Measurements from ENCODE around the gene CTNNA2. TPM values are rescaled to one million over a fixed set of nuclear protein-coding genes. Genes with fewer than 3 reads are reported as not detected.

The CTNNA2 gene
- total RNA-seq, 1 donor from 2014 or later: 0.13 TPM

DNA sequence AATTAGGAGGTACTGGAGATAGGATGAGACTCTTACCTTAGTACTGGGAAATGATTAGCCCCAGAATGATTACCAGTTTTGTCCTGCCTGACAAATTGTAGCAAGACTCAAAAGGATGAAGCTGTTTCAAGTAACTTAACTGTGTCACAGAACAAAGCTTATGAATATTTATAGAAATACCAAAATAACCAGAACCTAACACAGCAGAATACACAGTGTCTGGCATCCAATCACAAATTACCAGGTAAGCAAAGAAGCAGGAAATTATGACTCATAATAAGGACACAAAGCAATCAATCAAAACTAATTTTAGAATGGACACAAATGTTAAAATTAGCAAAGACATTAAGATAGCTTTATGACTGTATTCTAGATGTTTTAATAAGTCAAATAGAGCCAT is 91.9 kb downstream of the CTNNA2 start:
- no peak for DNase-seq (ENCODE audit: low spot score)
- intact Hi-C loops (cut with DNase I): no loop called here

DNA sequence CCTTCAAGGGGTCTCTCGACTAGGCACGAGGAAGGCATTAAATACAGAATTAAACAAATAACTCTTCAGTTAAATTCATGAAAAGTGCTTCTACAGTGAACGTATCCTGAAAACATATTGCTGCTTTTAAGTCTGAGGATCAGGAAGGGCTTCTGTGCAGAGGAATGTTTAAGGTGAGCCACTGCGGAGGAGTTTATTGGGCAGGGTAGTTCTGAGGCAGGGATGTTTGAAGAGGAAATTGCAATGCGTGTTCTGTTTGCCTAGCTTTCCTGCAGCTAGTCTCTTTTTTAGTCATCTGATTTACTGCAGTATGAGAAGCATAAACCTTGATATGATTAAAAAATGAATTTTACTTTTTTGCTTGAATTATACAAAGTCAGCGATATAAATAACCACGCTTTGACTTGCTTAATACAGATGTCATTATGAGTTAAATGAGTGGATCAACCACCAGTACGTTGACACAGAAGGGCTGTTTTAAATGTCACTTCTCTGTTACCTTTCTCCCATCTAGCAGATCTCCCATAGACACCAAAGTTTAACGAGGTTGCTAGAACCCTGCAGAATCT is 98.7 kb downstream of the CTNNA2 start:
- intact Hi-C loops (cut with DNase I): no loop called here
- no peak for DNase-seq (ENCODE audit: low spot score)

DNA sequence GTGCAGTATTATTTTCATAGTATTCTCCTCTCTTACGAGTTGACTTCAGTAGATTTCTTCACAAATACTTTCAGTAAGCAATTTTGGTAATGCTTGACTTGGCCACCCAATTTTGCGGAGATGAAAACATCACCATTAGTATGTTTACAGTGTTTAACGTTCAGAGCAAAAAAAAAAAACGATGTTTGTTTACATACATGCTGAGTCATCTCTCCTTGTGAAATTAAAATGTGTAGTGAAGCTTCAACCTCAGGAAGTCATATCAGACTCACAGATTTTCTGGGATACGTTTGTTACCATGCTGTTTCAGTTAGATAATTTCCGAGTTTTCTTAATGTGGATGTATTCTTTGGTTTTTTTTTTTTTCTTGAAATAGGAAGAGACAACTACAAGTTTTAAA is 100.1 kb downstream of the CTNNA2 start:
- intact Hi-C loops (cut with DNase I): no loop called here
- DNase-seq (ENCODE audit: low spot score): no peak

DNA sequence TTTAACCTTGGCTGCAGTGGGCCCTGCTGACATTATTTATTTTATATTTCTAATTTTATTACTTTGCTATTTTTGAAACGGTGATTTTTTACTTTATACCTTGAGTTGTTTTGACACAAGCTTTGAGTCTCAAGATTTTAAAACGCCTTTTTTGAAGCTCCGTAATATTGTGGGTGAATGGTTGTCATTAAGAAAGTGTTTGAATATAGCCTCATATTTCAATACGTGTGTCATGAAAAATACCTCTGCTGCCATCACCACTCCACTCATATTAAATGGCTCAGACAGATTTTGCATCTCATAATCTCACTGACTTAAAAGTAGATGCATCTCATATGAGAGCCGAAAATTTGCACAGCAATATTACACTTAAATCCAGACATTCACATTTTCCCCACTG is 106.6 kb downstream of the CTNNA2 start:
- intact Hi-C loops (cut with DNase I): no loop called here
- no peak for DNase-seq (ENCODE audit: low spot score)

DNA sequence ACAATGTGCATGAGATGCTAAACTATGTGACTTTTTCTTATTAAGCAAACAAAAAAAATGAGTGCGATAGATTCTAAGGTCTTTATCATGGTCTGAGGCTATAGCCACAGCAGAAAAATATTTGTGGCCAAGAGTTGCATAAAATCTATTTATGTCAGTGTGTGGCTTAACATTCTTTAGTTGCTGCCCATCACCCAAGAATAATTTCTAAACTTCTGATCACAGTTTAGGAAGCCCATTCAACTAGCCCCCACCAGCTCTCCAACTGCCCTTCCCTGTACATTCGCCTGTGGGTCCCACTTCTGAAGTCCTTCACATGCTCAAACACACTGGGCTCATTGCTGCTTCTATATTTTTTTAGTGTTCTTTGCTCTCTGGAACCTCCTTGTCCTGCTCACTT is 107.1 kb downstream of the CTNNA2 start:
- no peak for DNase-seq (ENCODE audit: low spot score)
- intact Hi-C loops (cut with DNase I): no loop called here

DNA sequence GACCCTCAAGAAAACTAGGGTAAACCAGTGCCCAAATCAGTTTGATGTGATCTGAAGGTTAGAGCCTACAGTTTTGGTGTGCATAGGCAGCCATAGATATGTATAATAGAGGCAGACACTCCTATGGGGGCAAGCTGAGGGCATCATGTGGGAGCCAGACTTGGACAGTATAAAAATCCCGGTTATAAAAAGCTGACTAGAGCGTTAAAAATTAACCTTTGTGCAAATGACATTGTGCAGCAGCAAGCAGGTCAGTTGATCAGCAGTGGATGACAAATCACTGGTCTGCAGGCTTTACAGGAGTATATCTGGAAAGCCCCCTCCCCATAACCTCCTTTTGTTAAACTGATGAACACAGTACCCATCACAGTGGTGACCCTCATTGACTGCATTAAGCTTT is 107.8 kb downstream of the CTNNA2 start:
- DNase-seq (ENCODE audit: low spot score): no peak
- intact Hi-C loops (cut with DNase I): no loop called here

DNA sequence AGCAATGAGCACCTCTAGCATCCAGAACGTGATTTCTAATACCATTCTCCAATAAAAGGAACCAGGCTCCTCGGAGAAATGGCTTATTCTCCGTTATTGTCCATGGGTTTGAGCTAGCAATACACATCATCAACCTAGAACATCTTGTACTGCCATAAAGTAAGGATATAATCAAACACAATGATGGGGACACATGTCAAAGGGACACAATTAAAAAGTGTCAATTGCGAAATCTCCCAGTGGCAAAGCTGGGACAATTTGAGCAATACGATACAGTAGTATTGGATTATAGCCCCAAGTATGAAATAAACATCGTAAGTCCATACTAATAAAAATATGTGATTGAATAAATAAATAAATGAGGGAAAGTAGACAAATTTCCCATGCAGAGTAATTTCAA is 108.4 kb downstream of the CTNNA2 start:
- DNase-seq (ENCODE audit: low spot score): no peak
- intact Hi-C loops (cut with DNase I): no loop called here

DNA sequence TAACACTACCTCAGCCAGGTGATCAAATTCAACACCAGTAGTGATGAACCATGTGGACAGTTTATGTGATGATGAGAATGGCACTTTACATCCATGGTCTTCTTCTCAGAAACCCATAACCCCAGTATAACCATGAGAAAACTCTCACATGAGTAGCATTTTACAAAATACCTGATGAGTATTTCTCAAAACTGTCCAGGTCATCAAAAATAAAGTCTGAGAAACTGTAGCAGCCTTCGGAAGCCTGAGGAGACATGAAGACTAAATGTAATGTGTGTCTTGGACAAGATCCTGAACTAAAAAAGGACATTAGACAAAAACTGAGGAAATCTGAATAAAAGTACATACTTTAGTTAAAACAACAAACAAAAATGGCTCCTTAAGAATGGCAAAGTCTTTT is 108.9 kb downstream of the CTNNA2 start:
- DNase-seq (ENCODE audit: low spot score): no peak
- intact Hi-C loops (cut with DNase I): no loop called here

DNA sequence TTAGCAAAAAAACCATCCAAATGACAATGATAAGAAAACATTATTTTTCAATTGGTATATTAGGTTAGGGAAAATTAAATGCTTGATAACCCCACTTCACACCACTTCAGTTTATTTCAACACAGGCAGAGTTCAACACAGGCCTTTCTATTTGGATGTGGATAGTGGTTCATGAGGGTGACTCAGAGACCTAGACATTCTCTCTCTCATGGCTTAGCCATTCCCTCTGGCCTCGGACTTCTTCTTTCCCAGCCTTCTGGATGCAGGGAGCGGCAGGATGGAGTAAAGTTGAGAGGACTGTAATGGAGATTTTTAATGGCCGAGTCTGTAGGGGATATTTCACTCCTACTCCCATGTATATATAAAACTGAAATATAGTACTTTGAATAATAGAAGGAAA is 109.7 kb downstream of the CTNNA2 start:
- DNase-seq (ENCODE audit: low spot score): no peak
- intact Hi-C loops (cut with DNase I): no loop called here

DNA sequence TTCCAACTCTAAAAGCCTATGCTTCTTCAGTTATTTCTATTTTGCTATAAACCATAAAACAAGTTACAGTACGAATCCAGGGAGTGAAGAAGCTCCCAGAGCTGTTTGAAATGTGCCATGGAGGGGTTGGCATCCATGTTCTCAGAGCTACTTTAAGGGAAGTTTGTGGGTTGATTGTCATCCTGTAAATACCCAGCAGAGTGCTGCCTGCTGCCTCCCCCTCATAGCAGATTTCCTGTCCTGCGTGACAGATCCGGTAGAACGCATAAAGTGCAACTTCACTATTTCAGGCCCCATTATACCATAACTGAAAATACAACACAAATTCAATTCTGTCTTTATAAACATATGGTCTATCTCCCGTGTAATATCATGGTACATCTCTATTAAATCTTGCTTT is 114.4 kb downstream of the CTNNA2 start:
- intact Hi-C loops (cut with DNase I): no loop called here
- DNase-seq (ENCODE audit: low spot score): no peak

DNA sequence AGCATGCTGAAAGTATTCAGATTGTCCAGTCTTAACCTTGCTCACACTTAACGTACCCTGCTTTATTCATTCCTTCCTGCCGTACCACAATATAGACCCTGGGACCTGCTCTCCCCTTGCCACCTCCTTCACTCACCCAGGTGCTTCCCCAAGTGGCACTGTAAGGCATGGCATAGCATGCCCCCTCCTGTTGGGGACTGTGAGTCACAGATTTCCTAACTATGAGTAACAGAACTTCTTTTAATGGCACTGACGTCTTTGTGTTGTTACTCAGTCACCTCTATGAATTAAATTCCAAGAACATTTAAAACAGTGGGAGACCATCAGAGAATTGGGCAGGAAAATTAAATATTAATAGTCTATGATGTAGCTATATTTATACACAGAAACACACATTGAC is 117.2 kb downstream of the CTNNA2 start:
- no peak for DNase-seq (ENCODE audit: low spot score)
- intact Hi-C loops (cut with DNase I): no loop called here

DNA sequence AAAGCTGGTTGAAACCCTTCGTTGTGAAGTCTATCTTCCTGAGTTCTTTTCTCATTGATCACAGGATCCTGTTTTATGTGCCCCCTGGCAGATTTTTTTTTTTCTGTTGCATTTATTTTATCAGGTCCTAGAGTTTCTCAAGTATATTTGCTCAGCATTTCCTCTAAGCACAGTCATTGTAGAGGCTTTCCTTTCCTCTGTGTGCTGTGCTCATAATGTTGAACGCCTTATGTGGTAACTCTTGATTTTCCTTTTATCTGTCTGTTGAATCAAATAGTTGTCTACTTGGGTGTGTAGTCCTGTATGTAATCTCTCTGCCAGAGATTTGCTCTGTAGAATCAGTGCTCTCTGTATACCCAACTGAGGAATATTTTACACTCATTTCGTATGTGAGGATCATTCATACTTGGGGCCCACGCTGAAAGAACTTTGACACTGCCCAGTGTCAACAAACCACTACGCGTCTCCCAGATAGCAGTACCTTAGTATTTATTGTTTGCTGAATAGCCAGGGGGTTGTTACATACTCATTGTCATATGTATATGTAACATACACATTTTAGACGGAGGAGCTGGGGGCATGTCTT is 118.2 kb downstream of the CTNNA2 start:
- intact Hi-C loops (cut with DNase I): no loop called here
- no peak for DNase-seq (ENCODE audit: low spot score)

DNA sequence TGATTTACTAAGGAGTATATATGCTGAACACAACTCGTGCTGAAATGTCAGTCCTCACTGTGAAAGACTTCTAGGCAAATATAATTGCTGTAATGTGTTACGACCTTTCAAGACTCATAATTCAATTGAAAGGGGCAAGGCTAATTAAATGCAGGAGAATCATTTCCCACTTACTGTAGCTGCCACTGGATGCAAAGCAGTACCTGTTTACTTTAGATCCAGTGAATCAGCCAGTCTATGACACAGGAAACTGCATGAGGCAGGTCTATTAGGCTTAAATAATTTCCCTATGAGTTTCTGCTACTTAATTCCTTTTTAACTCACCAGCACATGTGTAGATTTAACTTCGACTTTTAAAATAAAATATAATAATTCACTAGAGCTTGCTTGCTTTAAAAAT is 125.6 kb downstream of the CTNNA2 start:
- DNase-seq (ENCODE audit: low spot score): no peak
- intact Hi-C loops (cut with DNase I): no loop called here

DNA sequence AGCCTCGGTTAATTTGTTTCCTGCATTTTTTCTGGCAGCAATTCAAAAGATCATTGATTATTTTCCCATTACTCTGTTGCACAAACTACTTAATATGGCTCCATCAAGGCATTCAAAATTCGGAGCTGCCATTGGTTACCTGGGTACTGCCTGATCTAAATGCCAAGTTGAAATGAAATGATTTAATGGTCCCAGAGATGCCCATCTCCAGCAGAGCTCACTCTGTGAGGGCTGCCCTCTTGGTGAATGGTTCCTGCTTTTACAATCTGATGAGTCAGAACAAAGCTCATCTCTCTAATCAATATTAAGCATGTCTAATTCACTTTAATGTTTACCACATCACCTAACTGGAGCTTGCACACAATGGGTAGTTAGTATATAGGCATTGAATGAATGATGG is 126.1 kb downstream of the CTNNA2 start:
- intact Hi-C loops (cut with DNase I): no loop called here
- no peak for DNase-seq (ENCODE audit: low spot score)

DNA sequence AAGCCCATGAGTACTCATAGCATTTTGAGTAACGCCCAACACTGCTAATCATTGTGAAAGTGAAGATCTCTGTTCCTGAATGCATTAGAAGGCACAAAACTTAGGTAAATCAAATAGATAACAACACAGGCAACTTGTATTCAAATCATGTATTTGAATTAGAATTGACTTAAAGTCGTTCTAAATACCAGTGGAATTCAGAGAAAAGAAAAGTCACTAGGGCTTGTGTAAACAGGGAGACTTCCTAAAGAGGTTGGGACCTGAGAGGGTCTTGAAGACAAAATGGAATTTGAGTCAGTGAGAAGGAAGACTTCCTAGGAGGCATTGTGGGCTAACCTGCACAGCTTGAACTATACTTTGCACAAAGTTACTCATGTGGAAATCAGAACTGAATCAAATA is 127.2 kb downstream of the CTNNA2 start:
- intact Hi-C loops (cut with DNase I): no loop called here
- DNase-seq (ENCODE audit: low spot score): no peak

DNA sequence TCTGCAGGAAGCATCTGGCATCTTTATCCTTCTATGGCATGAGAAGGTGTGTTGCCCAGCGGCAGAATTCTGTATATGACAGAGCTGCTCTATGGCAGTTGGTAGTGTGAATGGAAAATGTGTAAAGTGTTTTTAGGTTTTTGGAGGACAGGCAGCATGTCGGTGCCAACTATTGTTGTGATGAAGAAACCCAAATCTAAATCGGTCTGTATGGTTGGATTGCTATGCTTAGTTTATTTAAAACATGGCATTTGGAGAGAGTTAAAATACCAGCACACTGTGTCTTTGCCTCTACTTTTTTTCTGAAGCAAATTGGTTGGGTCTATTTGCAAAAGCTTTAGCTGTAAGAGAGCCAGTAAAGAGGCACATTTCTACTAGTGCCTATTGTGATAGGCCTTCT is 136.7 kb downstream of the CTNNA2 start:
- DNase-seq (ENCODE audit: low spot score): no peak
- intact Hi-C loops (cut with DNase I): no loop called here

DNA sequence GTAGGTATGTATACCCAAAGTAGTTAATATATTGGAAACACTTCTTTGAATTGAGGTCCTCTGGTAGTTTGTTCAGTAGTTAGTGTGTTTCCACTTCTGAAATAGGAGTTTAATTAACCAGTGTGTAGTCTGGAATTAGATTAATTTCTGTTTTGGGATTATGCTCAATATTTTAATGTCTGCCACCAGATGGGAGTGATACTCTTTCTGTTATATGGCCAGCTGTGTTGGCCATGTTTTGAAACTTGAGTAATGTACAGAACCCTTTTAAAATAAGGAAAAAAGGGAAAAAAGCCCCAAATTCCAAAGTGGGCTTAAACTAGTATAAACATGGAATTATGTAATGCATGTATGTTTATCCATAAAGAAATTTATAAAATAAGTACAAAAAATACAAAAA is 147.7 kb downstream of the CTNNA2 start:
- DNase-seq (ENCODE audit: low spot score): no peak
- intact Hi-C loops (cut with DNase I): no loop called here

DNA sequence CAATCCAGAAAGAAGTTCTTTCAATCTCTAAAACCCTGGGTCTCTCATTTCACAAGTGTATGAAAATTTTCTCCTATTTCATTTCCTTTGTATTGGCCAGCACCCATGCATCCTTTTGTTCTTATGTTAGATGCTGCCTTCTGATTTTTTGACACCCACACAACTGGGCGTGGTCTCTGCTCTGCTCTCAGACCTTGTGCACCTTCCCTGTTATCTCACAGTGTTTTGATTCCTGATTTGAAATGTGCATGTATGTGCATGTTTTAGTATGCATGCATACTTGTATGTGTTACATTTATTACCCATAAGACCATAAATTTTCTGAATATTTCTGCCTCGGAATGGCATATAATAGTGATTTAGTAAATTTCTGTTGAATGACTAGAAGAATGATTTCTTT is 152.2 kb downstream of the CTNNA2 start:
- DNase-seq (ENCODE audit: low spot score): no peak
- intact Hi-C loops (cut with DNase I): no loop called here

DNA sequence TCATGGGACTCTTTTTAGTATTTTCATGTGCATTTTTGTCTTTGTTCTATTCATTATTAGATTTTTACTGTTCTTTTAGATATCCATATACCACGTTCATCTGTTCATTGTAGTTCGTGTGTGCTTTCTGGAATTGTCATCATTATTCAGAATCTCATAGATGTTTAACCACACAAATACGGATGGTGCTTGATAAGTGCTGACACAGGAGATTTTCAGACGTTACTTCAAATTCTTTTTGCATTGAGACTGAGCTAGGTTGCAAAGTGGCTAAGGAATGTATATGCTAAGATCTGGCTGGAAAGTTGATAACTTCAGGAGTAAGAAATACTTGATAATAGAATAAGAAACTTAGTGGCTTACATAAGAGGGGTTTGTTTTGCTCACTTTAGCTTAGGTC is 153.6 kb downstream of the CTNNA2 start:
- intact Hi-C loops (cut with DNase I): no loop called here
- DNase-seq (ENCODE audit: low spot score): no peak

DNA sequence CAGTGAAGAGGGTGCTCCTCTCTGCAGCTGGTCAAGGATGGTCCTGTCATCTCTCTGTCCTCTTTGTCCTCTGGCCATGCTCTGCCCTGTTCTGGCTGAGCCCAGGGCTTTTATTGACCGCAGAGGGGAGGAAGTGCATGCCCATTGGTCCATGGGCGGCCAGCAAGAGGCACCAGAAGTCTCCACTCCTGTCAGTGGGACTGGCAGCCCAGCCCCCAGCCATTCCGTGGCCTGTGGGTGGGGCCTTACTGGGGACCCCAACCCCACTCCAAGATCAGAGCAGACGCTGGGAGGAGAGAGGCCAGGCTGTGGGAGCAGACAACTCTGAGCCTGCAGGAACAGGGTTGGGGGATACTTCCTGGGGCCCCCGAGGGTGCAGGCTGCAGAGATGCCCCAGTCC is 156.9 kb downstream of the CTNNA2 start:
- intact Hi-C loops (cut with DNase I): no loop called here
- no peak for DNase-seq (ENCODE audit: low spot score)

DNA sequence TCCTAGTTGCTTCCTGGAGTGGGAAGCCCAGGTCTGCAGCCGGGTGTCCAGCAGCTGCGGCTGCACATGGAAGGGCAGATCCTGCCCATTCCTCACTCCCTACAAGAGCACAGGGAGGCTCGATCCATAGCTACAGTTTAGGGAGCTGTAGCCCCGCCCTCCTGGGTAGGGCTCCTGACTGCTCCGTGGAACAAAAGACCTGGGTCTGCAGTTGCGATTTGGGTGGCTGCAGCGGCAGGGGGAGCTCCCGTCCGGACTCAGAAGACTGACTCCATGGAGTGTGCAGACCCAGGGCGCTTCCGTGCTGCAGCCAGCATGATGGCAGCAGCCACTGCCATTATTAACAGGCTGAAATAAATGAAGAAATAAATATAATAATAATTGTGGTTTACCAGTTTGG is 157.3 kb downstream of the CTNNA2 start:
- no peak for DNase-seq (ENCODE audit: low spot score)
- intact Hi-C loops (cut with DNase I): no loop called here

DNA sequence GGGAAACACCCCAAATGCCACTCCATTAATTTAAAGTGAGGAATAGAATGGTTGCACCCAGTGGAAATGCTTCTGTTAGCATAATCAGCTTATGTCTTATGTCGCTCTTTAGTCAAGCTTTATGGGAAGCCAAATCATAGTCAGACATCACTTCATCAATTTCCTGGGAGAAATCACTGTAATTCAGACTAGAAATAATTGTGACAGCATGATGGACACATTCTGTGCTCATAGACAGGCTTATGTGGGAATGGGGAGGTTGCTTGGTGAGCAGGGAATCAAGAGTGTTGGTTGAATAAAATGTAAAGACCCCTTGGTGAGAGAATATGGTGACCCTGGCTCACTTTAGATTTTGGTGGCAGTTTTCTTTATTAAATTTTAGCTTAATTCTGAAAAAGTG is 174.0 kb downstream of the CTNNA2 start:
- no peak for DNase-seq (ENCODE audit: low spot score)
- intact Hi-C loops (cut with DNase I): no loop called here
